LNCaP clone FGC (cell line): Measurements from ENCODE around the gene HLA-DRA.
A peak's percentile ranks its signal among the peaks of the same experiment; 100 is the strongest.

Experiments
- DNase-seq: peaks from one replicate; pipeline ENCODE4 v3.0.0-alpha.2; 2011; ENCODE audit warnings: low read depth
- H3K4me3 ChIP-seq: 2 replicates; pipeline ENCODE4 v1.5.1; 2011; ENCODE audit warnings: mild to moderate bottlenecking, low read depth, low read length, control low read depth
- CTCF ChIP-seq: IDR thresholded peaks from 2 replicates; pipeline ENCODE4 v1.5.1; 2012; ENCODE audit warnings: mild to moderate bottlenecking; ENCODE audit not compliant: control insufficient read depth, insufficient read depth; ENCODE audit errors: extremely low read depth

HLA-DRA gene

GRCh38 chr6:32413427-32414047, 26.1 kb upstream of the HLA-DRA start:
- TF ChIP-seq CTCF = peak; percentile 95
- H3K4me3 ChIP-seq = no peak overlapping the region
- DNase-seq = peak; percentile 63

GRCh38 chr6:32415521-32416019, 24.1 kb upstream of the HLA-DRA start:
- no peak overlapping the region for H3K4me3 ChIP-seq
- TF ChIP-seq CTCF = peak; percentile 90
- peak; percentile 34 for DNase-seq

- no peak for TF ChIP-seq CTCF
- no peak overlapping the region for H3K4me3 ChIP-seq
- DNase-seq = no peak
Observed at GRCh38 chr6:32416036-32416435, 23.7 kb upstream of the HLA-DRA start.

- no peak for DNase-seq
- no peak for TF ChIP-seq CTCF
- no peak overlapping the region for H3K4me3 ChIP-seq
Observed at GRCh38 chr6:32424589-32425300, 14.9 kb upstream of the HLA-DRA start.

- no peak for TF ChIP-seq CTCF
- no peak for DNase-seq
- no peak overlapping the region for H3K4me3 ChIP-seq
Observed at GRCh38 chr6:32426338-32426737, 13.3 kb upstream of the HLA-DRA start.

GRCh38 chr6:32427218-32427617, 12.5 kb upstream of the HLA-DRA start:
- no peak for DNase-seq
- no peak for TF ChIP-seq CTCF
- no peak overlapping the region for H3K4me3 ChIP-seq
